ENCODE results near the gene GRIP2. TPM values are rescaled to one million over a fixed set of nuclear protein-coding genes. Genes with fewer than 3 reads are reported as not detected.
"Not testable (repeated sequence)": the region's sequence is repeated elsewhere in the genome, so short reads cannot be mapped to it uniquely, and the experiment has no call there.

The GRIP2 gene
- total RNA-seq, 1 donor from 2014 or later: 37.0 TPM

DNA sequence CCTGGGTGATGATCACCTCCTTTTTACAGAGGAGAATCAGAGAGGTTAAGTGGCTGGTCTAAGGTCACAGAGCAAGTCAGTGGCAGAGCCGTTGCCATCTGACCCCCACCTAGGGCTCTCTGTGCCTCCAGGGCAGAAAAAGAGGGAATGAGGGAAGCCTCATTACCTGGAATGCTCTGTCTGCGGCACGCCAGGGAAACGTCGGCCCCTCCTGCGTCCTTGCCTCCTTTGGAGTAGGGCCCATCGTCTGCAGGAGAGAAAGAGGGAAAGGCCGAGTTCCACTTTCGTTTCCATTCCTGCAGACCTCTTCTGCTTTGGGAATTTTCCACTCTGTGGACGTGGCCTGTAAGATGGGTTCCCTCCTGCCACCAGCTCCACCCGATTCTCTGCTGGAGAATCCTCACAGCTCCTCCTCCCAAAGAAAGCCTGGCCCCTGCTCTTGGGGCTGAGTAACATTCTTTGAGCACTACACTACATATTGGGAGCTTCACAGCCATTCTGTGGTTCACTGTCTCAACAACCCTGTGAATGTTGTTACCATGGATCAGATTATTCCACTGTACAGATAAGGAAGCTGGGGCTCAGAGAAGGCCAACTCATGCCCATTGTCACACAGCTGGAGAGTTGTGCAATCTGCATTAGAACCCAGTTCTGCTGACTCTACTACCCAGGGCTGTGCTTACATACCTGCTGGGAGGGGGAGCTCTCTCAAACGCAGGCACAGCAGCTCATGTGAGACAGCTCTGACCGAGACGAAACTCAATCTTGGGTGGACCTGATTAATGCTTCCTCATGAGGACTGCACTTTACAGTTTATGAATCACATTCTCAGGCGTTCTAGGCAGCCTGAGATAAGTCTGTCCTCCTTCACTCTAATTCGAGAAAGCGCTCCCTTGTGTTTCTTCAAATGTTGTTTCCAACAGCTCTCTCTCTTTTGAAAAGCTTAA is 14.2 kb downstream of the GRIP2 start:
- intact Hi-C loops (cut with micrococcal nuclease): no loop called here
- DNase-seq (no peak), ATAC-seq (no peak)

DNA sequence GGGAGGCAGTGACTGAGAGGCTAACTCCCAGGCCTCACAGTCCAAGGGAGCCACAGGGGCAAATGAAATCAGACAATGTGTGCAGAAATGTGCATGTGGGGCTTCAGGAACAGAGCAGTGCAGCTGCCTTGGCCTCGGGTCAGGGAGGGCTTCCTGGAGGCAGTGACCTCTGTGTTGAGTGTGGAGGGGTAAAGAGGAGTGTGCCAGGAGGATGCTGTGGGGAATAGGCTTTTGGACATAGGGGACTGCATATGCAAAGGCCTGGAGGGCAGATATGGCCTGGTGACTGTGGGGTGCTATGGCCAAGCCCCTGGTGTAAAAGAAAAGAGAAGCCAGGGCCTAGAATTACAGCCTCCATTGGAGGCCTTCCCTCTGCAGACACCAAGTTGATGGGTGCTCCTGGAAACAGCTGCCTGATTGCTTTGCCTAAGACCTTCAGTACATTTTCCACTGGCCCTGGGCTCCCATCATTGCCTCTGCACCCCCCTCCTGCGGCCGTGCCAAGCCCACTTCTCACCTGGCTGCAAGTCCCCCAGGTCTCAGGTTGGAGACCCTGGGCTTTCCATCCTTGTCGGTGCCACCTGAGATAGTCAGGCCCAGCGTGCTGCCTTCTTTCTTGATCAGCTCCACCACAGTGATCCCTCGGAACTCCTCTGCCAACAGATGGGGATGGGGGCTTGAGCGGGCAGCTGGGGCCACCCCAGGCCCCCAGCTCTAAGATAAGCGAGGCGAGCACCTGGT is 15.1 kb downstream of the GRIP2 start:
- intact Hi-C loops (cut with micrococcal nuclease): no loop called here

DNA sequence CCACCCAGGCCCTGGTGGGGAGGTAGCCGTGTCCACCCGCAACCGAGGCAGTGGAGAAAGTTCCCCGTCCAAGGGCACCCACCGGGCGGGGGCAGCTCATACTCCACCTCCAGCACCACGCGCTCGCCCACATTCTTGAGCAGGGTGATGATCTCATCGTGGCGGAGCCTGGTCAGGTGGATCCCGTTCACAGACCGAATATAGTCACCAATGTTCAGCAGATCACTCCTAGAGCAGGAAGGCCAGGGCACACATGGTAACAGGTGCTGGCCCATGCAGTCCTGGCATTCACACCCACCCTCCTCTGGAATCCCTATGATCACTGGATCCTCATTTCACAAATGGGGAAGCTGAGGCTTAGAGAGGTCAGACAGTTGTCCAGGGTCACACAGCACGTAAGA is 15.8 kb downstream of the GRIP2 start:
- intact Hi-C loops (cut with micrococcal nuclease): no loop called here
- DNase-seq: peak; percentile 82
- peak; percentile 74 for ATAC-seq

More for the DNA sequence above, 15.1 kb downstream of the GRIP2 start:
- ATAC-seq (no peak), DNase-seq (no peak)

DNA sequence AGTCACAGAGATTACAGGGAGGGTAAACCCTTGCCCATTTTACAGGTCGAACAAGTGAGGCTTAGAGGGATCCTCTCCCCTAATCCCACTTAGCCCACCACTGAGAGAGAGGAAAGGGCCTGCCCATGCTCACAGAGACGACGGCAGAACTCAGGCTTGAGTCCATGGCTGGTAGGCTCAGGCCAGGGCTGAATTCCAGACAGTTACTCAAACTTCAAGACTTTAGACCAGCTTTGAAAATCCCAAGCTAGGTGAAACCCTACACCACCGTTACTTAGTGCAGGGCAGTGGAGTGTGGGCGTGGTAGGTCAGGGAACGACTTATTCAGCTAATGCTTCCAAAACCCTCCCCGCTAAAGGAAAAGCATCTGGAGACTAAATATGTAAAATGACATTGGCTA is 16.4 kb downstream of the GRIP2 start:
- ATAC-seq: no peak
- DNase-seq: no peak
- intact Hi-C loops (cut with micrococcal nuclease): no loop called here

DNA sequence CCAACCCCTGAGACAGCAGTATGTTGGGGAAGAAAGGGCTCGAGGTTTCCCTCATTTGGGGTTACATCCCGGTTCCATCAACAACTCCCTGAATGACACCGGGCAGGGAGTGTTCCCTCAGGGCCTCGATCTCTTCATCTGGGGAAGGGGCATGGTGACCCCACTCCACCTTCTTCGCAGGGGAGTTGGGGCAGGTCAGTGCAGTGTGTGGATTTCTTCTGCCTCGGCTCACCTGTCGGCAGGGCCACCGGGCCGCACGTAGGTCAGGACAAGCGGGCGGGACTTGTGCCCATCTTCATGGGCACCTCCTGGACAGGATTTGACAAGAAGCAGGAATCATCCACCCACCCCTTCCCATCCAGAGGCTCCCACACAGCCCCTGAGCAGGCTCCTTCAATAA is 17.4 kb downstream of the GRIP2 start:
- ATAC-seq (no peak), DNase-seq (peak; percentile 39)
- intact Hi-C loops (cut with micrococcal nuclease): no loop called here

DNA sequence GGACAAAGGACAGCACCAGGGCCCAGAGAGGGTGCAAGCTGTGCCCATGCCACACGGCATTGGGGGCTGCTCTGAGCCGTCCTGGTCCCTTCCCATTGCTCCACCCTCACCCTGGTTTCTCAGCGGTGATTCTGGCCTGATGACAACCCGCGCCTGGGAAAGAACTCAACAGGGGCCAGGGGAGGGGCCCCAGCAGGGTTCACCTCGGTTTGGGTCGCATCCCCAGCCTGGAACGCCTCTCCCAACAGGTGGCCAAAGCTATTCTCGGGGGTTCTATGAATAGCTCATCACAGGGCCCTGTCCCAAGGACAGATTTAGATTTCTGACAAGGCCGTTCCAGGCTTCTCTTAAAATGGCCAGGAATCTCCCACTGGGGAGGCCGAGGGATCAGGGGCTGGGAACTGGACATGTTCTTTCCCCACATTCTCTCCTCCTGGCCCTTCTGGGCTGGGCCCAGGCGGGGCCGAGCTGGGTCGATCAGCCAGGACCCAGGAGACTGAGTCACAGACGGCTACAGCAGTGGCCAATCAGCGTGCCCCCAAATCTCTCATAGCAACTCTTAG is 17.9 kb downstream of the GRIP2 start:
- DNase-seq (peak; percentile 87), ATAC-seq (peak; percentile 83)
- intact Hi-C loops (cut with micrococcal nuclease): no loop called here

DNA sequence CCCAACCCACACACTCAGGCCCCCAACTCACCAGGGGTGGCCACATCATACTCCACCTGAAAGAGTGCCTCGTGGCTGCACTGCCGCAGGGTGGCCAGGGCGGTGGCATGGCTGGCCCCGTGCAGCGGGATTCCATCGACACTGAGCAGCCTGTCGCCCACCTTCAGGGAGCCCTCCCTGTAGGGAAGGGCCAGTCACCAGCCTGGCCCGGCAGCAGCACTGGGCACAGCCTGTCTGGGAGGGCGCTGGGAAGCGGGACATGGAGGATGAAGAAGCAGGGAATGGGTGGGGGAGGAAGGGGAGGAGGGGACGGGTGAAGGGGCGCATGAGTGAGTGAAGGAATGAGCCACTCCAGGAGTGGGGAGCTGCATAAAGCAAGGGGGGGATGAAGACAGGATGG is 18.5 kb downstream of the GRIP2 start:
- DNase-seq (peak; percentile 27), ATAC-seq (peak; percentile 0)
- intact Hi-C loops (cut with micrococcal nuclease): no loop called here

DNA sequence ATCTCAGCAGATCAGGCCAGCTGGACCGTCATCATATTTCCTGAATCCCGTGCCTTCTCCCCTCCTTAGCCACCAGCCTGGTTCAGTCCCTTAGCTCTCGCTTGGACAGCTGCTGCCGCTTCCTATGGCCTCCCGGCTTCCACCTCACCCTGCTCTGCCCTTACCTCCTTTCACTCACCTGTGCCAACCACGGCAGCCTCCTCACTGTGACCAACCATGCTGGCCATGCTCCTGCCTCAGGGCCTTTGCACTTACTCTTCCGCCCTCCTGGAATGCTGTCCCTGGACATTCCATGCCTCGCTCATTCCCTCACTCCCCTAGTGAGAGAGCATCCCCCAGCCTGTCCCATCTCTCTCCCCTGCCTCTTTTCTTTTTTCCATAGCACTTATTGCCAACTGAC is 19.2 kb downstream of the GRIP2 start:
- DNase-seq (no peak), ATAC-seq (no peak)
- intact Hi-C loops (cut with micrococcal nuclease): no loop called here

DNA sequence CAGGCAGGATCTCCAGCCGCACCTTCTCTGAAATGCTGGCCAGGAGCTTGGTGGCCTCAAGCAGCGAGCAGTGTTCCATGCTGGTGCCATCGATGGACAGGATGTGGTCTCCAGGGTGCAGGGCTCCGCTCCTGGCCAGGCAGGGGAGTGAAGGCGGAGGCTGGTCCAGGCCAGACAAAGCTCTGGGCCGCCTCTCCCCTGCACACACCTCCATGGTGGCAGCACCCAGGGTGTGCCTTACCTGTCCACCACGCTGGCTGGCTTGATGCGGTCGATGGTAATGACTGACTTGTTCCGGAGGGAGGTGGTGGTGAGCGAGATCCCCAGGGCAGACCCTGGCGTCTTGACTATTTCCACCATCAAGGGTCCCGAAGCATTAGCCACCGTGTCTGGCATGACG is 20.0 kb downstream of the GRIP2 start:
- ATAC-seq: no peak
- intact Hi-C loops (cut with micrococcal nuclease): no loop called here
- DNase-seq: no peak

DNA sequence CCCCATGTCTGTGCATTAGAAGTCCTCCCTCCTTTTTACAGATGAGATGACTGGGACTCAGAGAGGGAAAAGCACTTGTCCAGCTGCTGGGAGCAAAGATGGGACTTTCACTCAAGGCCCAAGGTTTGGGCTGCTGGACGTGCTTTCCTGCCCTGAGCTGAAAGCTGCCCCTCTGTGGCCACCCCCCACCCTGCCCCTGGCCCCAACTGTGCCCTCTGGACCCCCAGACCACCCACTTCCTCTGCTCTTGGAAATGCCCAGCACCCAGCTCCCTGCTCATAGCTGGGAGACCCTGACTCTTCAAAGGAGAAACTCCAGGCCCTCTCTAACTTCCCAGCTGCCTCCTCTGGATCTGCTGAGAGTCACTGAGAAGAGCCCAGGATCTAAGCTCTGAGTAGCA is 20.7 kb downstream of the GRIP2 start:
- intact Hi-C loops (cut with micrococcal nuclease): no loop called here
- ATAC-seq (no peak), DNase-seq (no peak)

DNA sequence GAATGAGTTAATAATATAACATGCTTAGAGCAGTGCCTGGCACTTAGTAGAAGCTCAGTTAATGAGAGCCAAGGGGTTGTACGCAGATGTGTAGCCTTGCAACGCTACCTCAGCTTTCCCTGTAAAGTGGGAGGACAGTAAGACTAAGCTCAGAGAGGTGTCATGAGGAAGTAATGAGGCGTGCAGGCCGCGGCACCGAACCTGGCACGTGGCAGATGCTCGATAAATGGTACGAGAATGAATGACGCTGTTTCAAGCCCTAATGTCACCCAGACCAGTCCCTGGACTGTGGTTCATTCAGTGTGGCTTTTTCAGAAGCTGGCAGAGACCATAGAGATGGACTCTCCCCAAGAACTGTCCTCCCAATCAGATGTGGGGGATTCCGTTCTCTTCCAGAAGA is 21.2 kb downstream of the GRIP2 start:
- no peak for DNase-seq
- no peak for ATAC-seq
- intact Hi-C loops (cut with micrococcal nuclease): no loop called here

DNA sequence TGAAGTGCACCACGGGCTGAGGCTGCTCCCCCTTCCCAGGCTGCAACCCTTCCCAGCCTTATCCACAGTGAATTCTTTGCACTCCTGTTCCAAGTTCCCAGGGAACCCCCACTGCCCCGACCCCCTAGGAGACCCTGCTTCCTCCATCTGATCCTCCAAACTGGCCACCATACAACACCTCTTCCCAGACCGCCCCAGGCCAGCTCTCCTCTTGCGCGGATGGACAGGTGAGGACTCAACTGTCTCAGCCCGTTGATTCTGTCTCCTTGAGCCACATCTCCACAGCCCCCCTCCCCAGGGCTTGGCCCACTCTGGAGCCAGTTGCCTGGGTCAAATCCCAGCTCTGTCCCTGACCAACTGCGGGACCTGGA is 21.7 kb downstream of the GRIP2 start:
- DNase-seq: no peak
- no peak for ATAC-seq
- intact Hi-C loops (cut with micrococcal nuclease): no loop called here

DNA sequence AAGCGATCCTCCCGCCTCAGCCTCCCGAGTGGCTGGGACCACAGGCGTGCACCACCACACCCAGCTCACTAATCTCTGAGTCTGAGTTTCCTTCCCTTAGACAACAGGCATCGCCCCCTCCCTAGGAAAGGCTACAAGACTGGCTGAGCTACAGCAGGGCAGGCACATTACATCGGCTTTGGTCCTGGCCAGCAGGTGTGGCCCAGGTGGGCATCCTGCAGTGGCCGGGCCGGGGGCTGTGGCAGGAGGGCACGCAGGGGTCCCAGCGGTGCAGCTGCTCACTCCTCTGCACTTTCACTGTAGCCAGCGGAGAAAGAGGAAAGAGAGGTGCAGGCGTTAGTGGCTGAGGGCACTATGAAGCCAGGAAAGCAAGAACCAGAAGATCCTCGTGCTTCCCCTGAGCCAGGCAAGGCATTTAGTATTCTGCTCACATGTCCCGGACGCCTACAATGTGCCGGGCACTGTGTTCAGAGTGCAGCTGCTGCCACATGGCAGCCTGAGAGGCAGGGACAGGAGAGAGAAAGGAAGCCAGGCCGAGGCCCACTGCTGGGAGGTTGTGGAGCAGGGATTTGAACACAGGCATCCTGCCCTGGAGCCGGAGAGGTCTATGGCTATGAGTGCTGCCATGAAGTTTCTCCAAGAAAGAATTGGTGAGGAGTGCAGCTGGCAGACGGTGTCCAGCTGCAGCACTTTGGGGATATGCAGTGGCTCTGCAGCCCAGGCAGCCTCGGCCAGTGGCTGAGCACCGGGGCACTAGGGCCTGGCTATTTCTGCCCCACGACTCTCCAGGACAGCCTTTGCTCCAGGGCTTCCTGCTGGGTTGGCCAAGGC is 22.3 kb downstream of the GRIP2 start:
- intact Hi-C loops (cut with micrococcal nuclease): no loop called here
- ATAC-seq (peak; percentile 15), DNase-seq (peak; percentile 46)

DNA sequence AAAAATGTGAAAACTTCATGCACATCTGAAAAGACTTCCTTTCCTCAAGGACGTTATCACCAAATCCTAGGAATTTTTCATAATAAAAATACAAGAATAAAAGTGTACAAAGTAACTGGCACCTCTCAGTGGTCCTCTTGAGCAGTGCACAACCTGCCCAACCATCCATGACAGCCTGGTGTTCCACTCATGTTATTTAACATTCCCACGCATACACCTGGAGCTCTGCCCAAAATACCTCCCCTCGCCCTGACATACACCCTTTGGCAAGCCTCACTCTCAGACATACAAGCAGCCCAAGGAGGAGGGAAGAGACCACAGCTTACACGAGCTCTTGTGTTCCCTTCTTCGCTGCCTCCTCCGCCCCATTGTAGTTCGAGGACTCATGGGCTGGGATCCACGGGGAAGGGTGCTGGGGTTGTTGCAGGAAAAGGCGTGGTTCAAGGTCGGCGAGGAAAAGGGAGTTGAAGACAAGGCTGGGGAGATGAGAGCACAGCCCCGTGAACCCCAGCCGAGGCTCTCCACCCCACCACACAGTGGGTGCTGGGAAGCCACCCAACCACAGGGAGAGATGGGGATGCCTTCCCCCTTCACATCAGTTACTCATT is 23.3 kb downstream of the GRIP2 start:
- no peak for ATAC-seq
- intact Hi-C loops (cut with micrococcal nuclease): no loop called here
- no peak for DNase-seq

DNA sequence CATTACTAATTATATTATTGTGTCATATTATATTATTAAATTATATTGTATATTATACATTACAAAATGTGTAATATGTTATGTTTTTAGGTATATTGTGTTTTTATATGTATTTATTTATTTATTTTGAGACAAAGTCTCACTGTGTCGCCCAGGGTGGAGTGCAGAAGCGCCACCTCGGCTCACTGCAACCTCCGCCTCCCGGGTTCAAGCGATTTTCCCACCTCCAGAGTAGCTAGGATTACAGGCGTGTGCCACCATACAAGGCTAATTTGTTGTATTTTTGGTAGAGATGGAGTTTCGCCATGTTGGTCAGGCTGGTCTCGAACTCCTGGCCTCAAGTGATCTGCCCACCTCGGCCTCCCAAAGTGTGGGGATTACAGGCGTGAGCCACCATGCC is 24.6 kb downstream of the GRIP2 start:
- DNase-seq; intact Hi-C loops (cut with micrococcal nuclease): not testable (repeated sequence)

DNA sequence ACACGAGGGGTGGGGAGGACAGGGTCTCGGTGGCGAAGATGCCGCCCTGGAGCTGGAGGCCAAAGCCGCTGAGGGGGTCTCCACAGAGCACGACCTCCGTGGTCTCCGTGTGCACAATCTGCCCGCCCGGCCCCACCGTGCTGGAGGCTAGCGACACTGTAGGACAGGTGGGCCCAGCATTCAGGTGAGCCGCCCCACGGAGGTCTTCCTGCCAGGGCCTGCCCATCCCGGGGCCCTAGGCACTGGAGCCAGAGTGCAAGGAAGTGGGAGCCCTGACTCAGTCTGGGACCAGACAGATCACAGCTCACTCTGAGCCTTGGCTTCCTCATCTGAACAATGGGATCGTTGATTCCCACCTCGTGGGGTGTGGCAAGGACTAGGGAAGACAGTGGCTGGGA is 25.8 kb downstream of the GRIP2 start:
- intact Hi-C loops (cut with micrococcal nuclease): no loop called here
- ATAC-seq (no peak), DNase-seq (no peak)

More for the DNA sequence above, 24.6 kb downstream of the GRIP2 start:
- not testable (repeated sequence) for ATAC-seq

DNA sequence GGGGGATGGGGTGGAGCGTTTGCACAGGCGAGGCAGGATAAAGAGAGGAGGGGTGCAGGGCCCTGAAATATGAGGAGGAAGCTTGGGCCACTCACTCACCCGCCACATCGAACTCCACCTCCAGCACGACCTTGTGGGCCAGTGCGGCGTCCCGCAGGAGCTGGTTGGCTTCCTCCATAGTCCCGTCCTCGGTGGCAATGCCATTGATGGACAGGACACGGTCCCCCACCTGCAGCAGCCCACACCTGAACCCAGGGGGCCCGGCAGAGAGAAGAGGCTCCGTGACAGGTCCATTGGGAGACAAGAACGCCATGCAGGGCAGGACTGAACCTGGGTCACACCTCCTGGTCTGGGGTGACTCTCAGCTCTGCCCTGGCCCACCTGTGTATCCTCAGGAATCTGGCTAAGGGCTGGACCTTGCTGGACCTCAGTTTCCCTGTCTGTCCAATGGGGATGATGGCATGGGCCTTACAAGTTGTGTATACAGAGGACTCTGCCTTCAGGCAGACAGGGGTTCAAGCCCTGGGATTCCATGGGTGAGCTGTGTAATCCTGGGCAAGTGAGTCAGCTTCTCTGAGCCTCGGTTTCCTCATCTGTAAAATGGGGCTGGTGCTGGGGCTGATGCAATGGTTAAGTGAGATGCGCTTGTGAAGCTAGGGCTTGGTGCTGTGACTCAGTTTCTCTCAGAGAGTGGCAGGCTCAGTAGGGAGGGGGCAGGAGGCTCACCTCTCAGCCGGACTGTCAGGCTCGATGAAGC is 26.4 kb downstream of the GRIP2 start:
- intact Hi-C loops (cut with micrococcal nuclease): no loop called here
- ATAC-seq (no peak), DNase-seq (no peak)

DNA sequence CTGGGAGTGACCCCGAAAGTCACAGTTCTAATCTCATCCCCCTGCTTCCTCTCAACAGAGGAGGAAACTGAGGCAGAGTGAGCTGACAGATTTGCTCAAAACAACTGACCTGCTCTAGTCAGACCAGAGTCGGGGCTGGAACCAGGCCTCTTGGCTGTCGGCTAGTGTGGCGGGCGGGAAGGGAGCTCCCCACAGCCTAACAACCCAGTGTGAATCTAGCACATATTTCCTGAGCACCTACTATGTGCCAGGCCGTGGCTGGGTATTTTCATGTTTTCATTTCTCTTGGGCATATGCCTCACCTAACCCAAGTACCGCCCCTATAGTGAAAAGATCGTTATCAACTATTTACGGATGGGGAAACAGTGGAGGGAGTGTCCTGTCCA is 27.2 kb downstream of the GRIP2 start:
- intact Hi-C loops (cut with micrococcal nuclease): no loop called here
- DNase-seq: no peak
- no peak for ATAC-seq
